ENCODE measurements around the gene IQGAP2. TPM values are rescaled to one million over a fixed set of nuclear protein-coding genes. Genes with fewer than 3 reads are reported as not detected.
"Not testable (repeated sequence)": the region's sequence is repeated elsewhere in the genome, so short reads cannot be mapped to it uniquely, and the experiment has no call there.

The IQGAP2 gene
- total RNA-seq, 1 donor, result 0.36 TPM

DNA sequence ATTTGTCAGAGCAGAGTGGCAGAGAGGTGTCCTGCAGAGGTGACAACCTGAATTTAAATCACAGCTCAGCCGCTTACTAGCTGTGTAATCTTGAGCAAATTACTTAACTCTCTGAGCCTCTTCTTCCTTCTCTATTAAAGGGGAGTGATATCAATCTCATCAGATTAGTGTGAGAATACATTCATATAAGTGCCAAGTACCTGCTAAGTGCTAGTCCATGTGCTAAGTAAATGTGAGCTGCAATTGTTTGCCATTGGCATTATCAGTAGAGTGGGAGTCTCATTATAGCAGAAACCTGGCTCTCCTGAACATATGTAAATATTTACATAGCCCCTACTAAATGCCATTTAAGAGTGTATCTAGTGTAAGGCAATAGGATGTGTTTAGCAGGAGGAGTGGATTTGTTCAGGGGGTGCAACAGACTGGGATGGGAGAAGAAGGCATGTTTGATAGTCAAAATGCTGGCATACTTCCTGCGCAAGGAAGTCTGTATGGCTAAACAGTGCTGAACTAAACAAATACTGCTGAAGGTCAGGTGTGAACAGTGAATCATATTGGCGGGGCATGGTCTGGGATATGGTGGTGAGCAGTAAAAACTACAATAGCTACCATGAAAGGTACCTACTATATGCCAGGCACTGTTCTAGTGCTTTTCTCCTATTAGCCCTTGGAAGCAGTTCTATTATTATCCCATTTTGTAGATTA, 145.6 kb downstream of the IQGAP2 start:
- H3K4me1 ChIP-seq (ENCODE audit: insufficient read depth, low read length), result no peaks in the 10 kb centered on the region
- H3K27me3 ChIP-seq (ENCODE audit: insufficient read depth, low read length), result peaks cover 6% of the 10 kb centered on the region
- H4K20me1 ChIP-seq (ENCODE audit: insufficient read depth, low read length), result no peaks in the 10 kb centered on the region
- no peak overlapping the region for H3K4me2 ChIP-seq (ENCODE audit: insufficient read depth, low read length)
- no peaks in the 10 kb centered on the region for H3K36me3 ChIP-seq (ENCODE audit: insufficient read depth, low read length)
- no peak overlapping the region for H3K4me3 ChIP-seq (ENCODE audit: insufficient read depth, low read length)
- DNase-seq (ENCODE audit: insufficient read length, low spot score, missing footprints), result no peak
- H3K79me2 ChIP-seq (ENCODE audit: insufficient read depth, low read length), result no peaks in the 10 kb centered on the region
- no peak overlapping the region for H3K27ac ChIP-seq (ENCODE audit: low read depth, low read length)
- TF ChIP-seq, protein P1, sequence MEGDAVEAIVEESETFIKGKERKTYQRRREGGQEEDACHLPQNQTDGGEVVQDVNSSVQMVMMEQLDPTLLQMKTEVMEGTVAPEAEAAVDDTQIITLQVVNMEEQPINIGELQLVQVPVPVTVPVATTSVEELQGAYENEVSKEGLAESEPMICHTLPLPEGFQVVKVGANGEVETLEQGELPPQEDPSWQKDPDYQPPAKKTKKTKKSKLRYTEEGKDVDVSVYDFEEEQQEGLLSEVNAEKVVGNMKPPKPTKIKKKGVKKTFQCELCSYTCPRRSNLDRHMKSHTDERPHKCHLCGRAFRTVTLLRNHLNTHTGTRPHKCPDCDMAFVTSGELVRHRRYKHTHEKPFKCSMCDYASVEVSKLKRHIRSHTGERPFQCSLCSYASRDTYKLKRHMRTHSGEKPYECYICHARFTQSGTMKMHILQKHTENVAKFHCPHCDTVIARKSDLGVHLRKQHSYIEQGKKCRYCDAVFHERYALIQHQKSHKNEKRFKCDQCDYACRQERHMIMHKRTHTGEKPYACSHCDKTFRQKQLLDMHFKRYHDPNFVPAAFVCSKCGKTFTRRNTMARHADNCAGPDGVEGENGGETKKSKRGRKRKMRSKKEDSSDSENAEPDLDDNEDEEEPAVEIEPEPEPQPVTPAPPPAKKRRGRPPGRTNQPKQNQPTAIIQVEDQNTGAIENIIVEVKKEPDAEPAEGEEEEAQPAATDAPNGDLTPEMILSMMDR (IDR thresholded peaks at IDR 0.05; ENCODE audit: extremely low read depth, low read depth, low read length), result no peak
- no peak overlapping the region for H2AFZ ChIP-seq (ENCODE audit: low read length)
- H3K9me3 ChIP-seq (ENCODE audit: low read depth, low read length), result no peaks in the 10 kb centered on the region

DNA sequence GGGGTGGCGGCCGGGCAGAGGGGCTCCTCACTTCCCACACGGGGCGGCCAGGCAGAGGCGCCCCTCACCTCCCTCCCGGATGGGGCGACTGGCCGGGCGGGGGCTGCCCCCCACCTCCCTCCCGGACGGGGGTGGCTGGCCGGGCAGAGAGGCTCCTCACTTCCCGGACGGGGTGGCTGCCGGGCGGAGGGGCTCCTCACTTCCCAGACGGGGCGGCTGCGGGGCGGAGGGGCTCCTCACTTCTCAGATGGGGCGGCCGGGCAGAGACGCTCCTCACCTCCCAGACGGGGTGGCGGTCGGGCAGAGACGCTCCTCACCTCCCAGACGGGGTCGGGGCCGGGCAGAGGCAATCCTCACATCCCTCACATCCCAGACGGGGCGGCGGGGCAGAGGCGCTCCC, 147.8 kb downstream of the IQGAP2 start:
- not testable (repeated sequence) for H3K4me2 ChIP-seq (ENCODE audit: insufficient read depth, low read length); H3K79me2 ChIP-seq (ENCODE audit: insufficient read depth, low read length); H4K20me1 ChIP-seq (ENCODE audit: insufficient read depth, low read length); H2AFZ ChIP-seq (ENCODE audit: low read length); DNase-seq (ENCODE audit: insufficient read length, low spot score, missing footprints); H3K9me3 ChIP-seq (ENCODE audit: low read depth, low read length); H3K4me1 ChIP-seq (ENCODE audit: insufficient read depth, low read length); H3K4me3 ChIP-seq (ENCODE audit: insufficient read depth, low read length); H3K27ac ChIP-seq (ENCODE audit: low read depth, low read length); H3K27me3 ChIP-seq (ENCODE audit: insufficient read depth, low read length); H3K36me3 ChIP-seq (ENCODE audit: insufficient read depth, low read length)

DNA sequence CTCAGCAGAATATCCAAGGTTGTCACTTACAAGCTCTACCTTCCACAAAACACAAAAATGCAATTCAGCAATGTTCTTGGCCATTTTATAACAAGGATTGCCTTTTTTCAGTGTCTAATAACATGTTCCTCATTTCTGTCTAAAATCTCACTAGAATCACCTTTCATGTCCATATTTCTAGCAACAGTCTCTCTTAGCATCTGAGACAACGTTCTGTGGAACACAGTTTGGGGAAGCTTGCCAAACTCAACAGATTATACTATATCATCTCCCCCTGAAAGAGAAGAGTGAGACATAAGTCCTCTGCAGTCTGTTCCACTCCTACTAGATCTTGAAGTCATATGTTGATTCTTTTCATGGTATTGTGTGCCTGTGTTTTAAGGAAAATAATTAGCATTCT, 149.5 kb downstream of the IQGAP2 start:
- no peak overlapping the region for H3K4me3 ChIP-seq (ENCODE audit: insufficient read depth, low read length)

DNA sequence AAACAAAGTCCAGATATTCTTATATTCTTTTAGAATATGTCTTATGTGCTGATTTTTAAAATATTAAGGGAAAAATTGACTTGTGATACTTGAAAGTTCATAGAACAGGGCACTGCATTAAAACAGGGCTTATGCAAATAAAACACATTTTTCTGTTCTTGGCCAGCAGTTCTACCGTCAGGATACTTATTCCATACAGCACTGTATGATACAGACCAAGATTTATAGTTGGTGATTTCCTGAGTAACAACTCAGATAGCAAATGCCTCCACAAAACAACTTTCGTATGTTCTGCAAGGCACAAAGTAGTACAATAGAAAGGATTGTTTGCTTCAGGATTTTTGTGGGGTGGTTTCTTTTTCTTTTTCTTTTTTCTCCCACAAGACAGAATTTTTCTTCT, 150.2 kb downstream of the IQGAP2 start:
- H4K20me1 ChIP-seq (ENCODE audit: insufficient read depth, low read length), result no peaks in the 10 kb centered on the region
- TF ChIP-seq, protein P1 (IDR thresholded peaks at IDR 0.05; ENCODE audit: extremely low read depth, low read depth, low read length), result no peak
- no peaks in the 10 kb centered on the region for H3K36me3 ChIP-seq (ENCODE audit: insufficient read depth, low read length)
- no peak overlapping the region for H3K4me2 ChIP-seq (ENCODE audit: insufficient read depth, low read length)
- H3K4me3 ChIP-seq (ENCODE audit: insufficient read depth, low read length), result no peak overlapping the region
- H3K4me1 ChIP-seq (ENCODE audit: insufficient read depth, low read length), result no peaks in the 10 kb centered on the region
- H2AFZ ChIP-seq (ENCODE audit: low read length), result no peak overlapping the region
- no peak for DNase-seq (ENCODE audit: insufficient read length, low spot score, missing footprints)
- no peaks in the 10 kb centered on the region for H3K27me3 ChIP-seq (ENCODE audit: insufficient read depth, low read length)
- H3K9me3 ChIP-seq (ENCODE audit: low read depth, low read length), result no peaks in the 10 kb centered on the region
- H3K79me2 ChIP-seq (ENCODE audit: insufficient read depth, low read length), result no peaks in the 10 kb centered on the region
- no peak overlapping the region for H3K27ac ChIP-seq (ENCODE audit: low read depth, low read length)

More for the DNA sequence above, 149.5 kb downstream of the IQGAP2 start:
- DNase-seq (ENCODE audit: insufficient read length, low spot score, missing footprints), result no peak
- no peak overlapping the region for H3K4me2 ChIP-seq (ENCODE audit: insufficient read depth, low read length)
- H2AFZ ChIP-seq (ENCODE audit: low read length), result no peak overlapping the region
- H3K79me2 ChIP-seq (ENCODE audit: insufficient read depth, low read length), result no peaks in the 10 kb centered on the region
- no peaks in the 10 kb centered on the region for H3K27me3 ChIP-seq (ENCODE audit: insufficient read depth, low read length)
- no peak overlapping the region for H3K27ac ChIP-seq (ENCODE audit: low read depth, low read length)
- no peaks in the 10 kb centered on the region for H3K9me3 ChIP-seq (ENCODE audit: low read depth, low read length)
- no peaks in the 10 kb centered on the region for H3K4me1 ChIP-seq (ENCODE audit: insufficient read depth, low read length)
- no peaks in the 10 kb centered on the region for H4K20me1 ChIP-seq (ENCODE audit: insufficient read depth, low read length)
- no peaks in the 10 kb centered on the region for H3K36me3 ChIP-seq (ENCODE audit: insufficient read depth, low read length)
- TF ChIP-seq, protein P1 (IDR thresholded peaks at IDR 0.05; ENCODE audit: extremely low read depth, low read depth, low read length), result no peak

Measured in osteoblast (primary cell).